GM23248 (cell line): ENCODE results near the gene PLCB1.

Source experiments
- EZH2 ChIP-seq: fragments of 200-600 bp; sonication (generic); IDR thresholded peaks from 2 replicates; pipeline ENCODE4 v1.6.1; 2018; ENCODE audit warnings: antibody characterized with exemption, mild to moderate bottlenecking; ENCODE audit not compliant: insufficient read depth, poor library complexity, severe bottlenecking
- EZH2phosphoT487 ChIP-seq: fragments of 200-600 bp; sonication (generic); IDR thresholded peaks from 2 replicates; pipeline ENCODE4 v1.6.1; 2018; ENCODE audit warnings: antibody characterized with exemption, moderate library complexity, mild to moderate bottlenecking, low read depth; ENCODE audit not compliant: insufficient read depth

DNA sequence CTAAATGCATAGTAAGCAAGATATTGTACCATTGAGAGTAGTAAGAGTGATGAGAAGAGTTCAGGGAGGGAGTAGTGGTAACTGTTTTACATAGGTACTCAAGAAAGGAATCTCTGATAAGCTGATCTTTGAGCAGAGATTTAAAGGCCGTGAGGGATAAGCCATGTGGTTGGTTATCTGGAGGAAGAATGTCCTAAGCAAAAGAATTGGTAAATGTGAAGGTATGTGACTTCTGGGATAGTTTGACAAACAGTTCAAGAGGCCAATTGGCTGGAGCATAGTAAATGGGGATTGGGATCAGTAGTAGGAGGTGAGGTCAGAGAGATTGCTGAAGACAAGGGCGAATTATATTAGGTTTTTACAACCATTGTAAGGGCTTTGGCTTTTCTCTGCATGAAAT lies 40.1 kb downstream of the PLCB1 start:
- TF ChIP-seq EZH2 (no peak), EZH2phosphoT487 (no peak)
